T-helper 9 cell (primary cell): ENCODE results near the gene OBP2B.
"Not testable (repeated sequence)": the region's sequence is repeated elsewhere in the genome, so short reads cannot be mapped to it uniquely, and the experiment has no call there.

Experiments used
- DNase-seq: peaks from one replicate; pipeline ENCODE4 v3.0.0-alpha.2; 2020
- total RNA-seq, 2 donors: gene quantifications; one replicate each; lab custom pipeline; 2026; lab: John Stamatoyannopoulos, UW

Gene OBP2B
- 0 reads per million in 2 donors for total RNA-seq

GRCh38 chr9:133208880-133209300 lies at the start of gene OBP2B:
TSS of gene OBP2B (minus strand) at chr9:133209250. CDS start at chr9:133209199, 51 bp downstream.
- DNase-seq, result not testable (repeated sequence)

GRCh38 chr9:133258061-133259015 lies 49.3 kb upstream of the OBP2B start:
- DNase-seq, result no peak

GRCh38 chr9:133257465-133257956 lies 48.5 kb upstream of the OBP2B start:
- DNase-seq, result no peak

- no peak for DNase-seq
Measured at GRCh38 chr9:133256686-133257091, 47.6 kb upstream of the OBP2B start.

GRCh38 chr9:133256136-133256461 lies 47.0 kb upstream of the OBP2B start:
- DNase-seq, result no peak

GRCh38 chr9:133255371-133256135 lies 46.5 kb upstream of the OBP2B start:
- no peak for DNase-seq

- no peak for DNase-seq
Measured at GRCh38 chr9:133254471-133254870, 45.4 kb upstream of the OBP2B start.

- DNase-seq, result no peak
Measured at GRCh38 chr9:133253268-133253667, 44.2 kb upstream of the OBP2B start.

GRCh38 chr9:133252301-133253020 lies 43.4 kb upstream of the OBP2B start:
- no peak for DNase-seq

GRCh38 chr9:133251773-133252172 lies 42.7 kb upstream of the OBP2B start:
- no peak for DNase-seq

- DNase-seq, result not testable (repeated sequence)
Measured at GRCh38 chr9:133251221-133251620, 42.2 kb upstream of the OBP2B start.

- DNase-seq, result no peak
Measured at GRCh38 chr9:133250741-133251170, 41.7 kb upstream of the OBP2B start.

- DNase-seq, result no peak
Measured at GRCh38 chr9:133249337-133249736, 40.3 kb upstream of the OBP2B start.

GRCh38 chr9:133248726-133249295 lies 39.8 kb upstream of the OBP2B start:
- DNase-seq, result no peak

GRCh38 chr9:133247632-133248031 lies 38.6 kb upstream of the OBP2B start:
- DNase-seq, result no peak

- DNase-seq, result no peak
Measured at GRCh38 chr9:133246991-133247390, 37.9 kb upstream of the OBP2B start.

- DNase-seq, result no peak
Measured at GRCh38 chr9:133246562-133246961, 37.5 kb upstream of the OBP2B start.

- no peak for DNase-seq
Measured at GRCh38 chr9:133242991-133243390, 33.9 kb upstream of the OBP2B start.

GRCh38 chr9:133242241-133242640 lies 33.2 kb upstream of the OBP2B start:
- no peak for DNase-seq

- no peak for DNase-seq
Measured at GRCh38 chr9:133239533-133240090, 30.6 kb upstream of the OBP2B start.

GRCh38 chr9:133238851-133239532 lies 29.9 kb upstream of the OBP2B start:
- DNase-seq, result peak; percentile 53
